ENCODE results near the gene USO1.

The USO1 gene

GRCh38 chr4:75821216-75821615 is 96.8 kb downstream of the USO1 start:
- no peak for ATAC-seq (ENCODE audit: insufficient read depth, low read depth)

GRCh38 chr4:75821966-75822365 is 97.6 kb downstream of the USO1 start:
- H3K4me1 ChIP-seq (ENCODE audit: insufficient read depth, low read length): no peaks in the 10 kb centered on the region

More at GRCh38 chr4:75821216-75821615, 96.8 kb downstream of the USO1 start:
- no peak for DNase-seq
- Histone ChIP-seq H3K27me3 (ENCODE audit: insufficient read depth, low read length, poor library complexity) (no peaks in the 10 kb centered on the region), H3K36me3 (ENCODE audit: insufficient read depth, low read length) (no peaks in the 10 kb centered on the region), H3K9ac (ENCODE audit: low read depth, low read length) (no peak overlapping the region), H3K4me3 (ENCODE audit: low read depth in 1 of 2, low read length in 2 of 2) (no peak overlapping the region), H3K27ac (ENCODE audit: low read length) (no peak overlapping the region), H3K4me1 (ENCODE audit: insufficient read depth, low read length) (no peaks in the 10 kb centered on the region), H4K20me1 (ENCODE audit: insufficient read depth, low read length) (no peaks in the 10 kb centered on the region), H3K79me2 (ENCODE audit: insufficient read depth, low read length) (no peaks in the 10 kb centered on the region), H2AFZ (ENCODE audit: low read depth, low read length) (no peak overlapping the region), H3K4me2 (ENCODE audit: insufficient read depth, low read length) (no peak overlapping the region), H3K9me3 (ENCODE audit: insufficient read depth, low read length, severe bottlenecking) (no peaks in the 10 kb centered on the region)
- TF ChIP-seq CTCF (IDR thresholded peaks at IDR 0.05; ENCODE audit: borderline replicate concordance, extremely low read depth, low read length, poor library complexity, severe bottlenecking) (no peak), EZH2 (IDR thresholded peaks at IDR 0.05; ENCODE audit: borderline replicate concordance, low read depth, low read length, severe bottlenecking) (no peak)

GRCh38 chr4:75822416-75822815 is 98.0 kb downstream of the USO1 start:
- no peak for ATAC-seq (ENCODE audit: insufficient read depth, low read depth)
- H3K4me2 ChIP-seq (ENCODE audit: insufficient read depth, low read length): no peak overlapping the region

More at GRCh38 chr4:75821966-75822365, 97.6 kb downstream of the USO1 start:
- no peak overlapping the region for H2AFZ ChIP-seq (ENCODE audit: low read depth, low read length)
- no peak for DNase-seq
- no peak overlapping the region for H3K9ac ChIP-seq (ENCODE audit: low read depth, low read length)
- H3K4me2 ChIP-seq (ENCODE audit: insufficient read depth, low read length): no peak overlapping the region
- H3K79me2 ChIP-seq (ENCODE audit: insufficient read depth, low read length): no peaks in the 10 kb centered on the region
- H3K27ac ChIP-seq (ENCODE audit: low read length): no peak overlapping the region
- no peak for ATAC-seq (ENCODE audit: insufficient read depth, low read depth)
- H3K9me3 ChIP-seq (ENCODE audit: insufficient read depth, low read length, severe bottlenecking): no peaks in the 10 kb centered on the region
- no peak overlapping the region for H3K4me3 ChIP-seq (ENCODE audit: low read depth in 1 of 2, low read length in 2 of 2)
- no peaks in the 10 kb centered on the region for H3K36me3 ChIP-seq (ENCODE audit: insufficient read depth, low read length)
- H4K20me1 ChIP-seq (ENCODE audit: insufficient read depth, low read length): no peaks in the 10 kb centered on the region
- no peaks in the 10 kb centered on the region for H3K27me3 ChIP-seq (ENCODE audit: insufficient read depth, low read length, poor library complexity)
- TF ChIP-seq CTCF (IDR thresholded peaks at IDR 0.05; ENCODE audit: borderline replicate concordance, extremely low read depth, low read length, poor library complexity, severe bottlenecking) (no peak), EZH2 (IDR thresholded peaks at IDR 0.05; ENCODE audit: borderline replicate concordance, low read depth, low read length, severe bottlenecking) (no peak)

More at GRCh38 chr4:75822416-75822815, 98.0 kb downstream of the USO1 start:
- H4K20me1 ChIP-seq (ENCODE audit: insufficient read depth, low read length): no peaks in the 10 kb centered on the region
- TF ChIP-seq EZH2 (IDR thresholded peaks at IDR 0.05; ENCODE audit: borderline replicate concordance, low read depth, low read length, severe bottlenecking) (no peak), CTCF (IDR thresholded peaks at IDR 0.05; ENCODE audit: borderline replicate concordance, extremely low read depth, low read length, poor library complexity, severe bottlenecking) (no peak)
- H3K27me3 ChIP-seq (ENCODE audit: insufficient read depth, low read length, poor library complexity): no peaks in the 10 kb centered on the region
- no peak for DNase-seq
- no peak overlapping the region for H3K4me3 ChIP-seq (ENCODE audit: low read depth in 1 of 2, low read length in 2 of 2)
- H3K36me3 ChIP-seq (ENCODE audit: insufficient read depth, low read length): no peaks in the 10 kb centered on the region
- H2AFZ ChIP-seq (ENCODE audit: low read depth, low read length): no peak overlapping the region
- H3K4me1 ChIP-seq (ENCODE audit: insufficient read depth, low read length): no peaks in the 10 kb centered on the region
- H3K79me2 ChIP-seq (ENCODE audit: insufficient read depth, low read length): no peaks in the 10 kb centered on the region
- H3K9ac ChIP-seq (ENCODE audit: low read depth, low read length): no peak overlapping the region
- no peak overlapping the region for H3K27ac ChIP-seq (ENCODE audit: low read length)
- H3K9me3 ChIP-seq (ENCODE audit: insufficient read depth, low read length, severe bottlenecking): no peaks in the 10 kb centered on the region
